ENCODE data around the gene ITSN1.

The ITSN1 gene

DNA sequence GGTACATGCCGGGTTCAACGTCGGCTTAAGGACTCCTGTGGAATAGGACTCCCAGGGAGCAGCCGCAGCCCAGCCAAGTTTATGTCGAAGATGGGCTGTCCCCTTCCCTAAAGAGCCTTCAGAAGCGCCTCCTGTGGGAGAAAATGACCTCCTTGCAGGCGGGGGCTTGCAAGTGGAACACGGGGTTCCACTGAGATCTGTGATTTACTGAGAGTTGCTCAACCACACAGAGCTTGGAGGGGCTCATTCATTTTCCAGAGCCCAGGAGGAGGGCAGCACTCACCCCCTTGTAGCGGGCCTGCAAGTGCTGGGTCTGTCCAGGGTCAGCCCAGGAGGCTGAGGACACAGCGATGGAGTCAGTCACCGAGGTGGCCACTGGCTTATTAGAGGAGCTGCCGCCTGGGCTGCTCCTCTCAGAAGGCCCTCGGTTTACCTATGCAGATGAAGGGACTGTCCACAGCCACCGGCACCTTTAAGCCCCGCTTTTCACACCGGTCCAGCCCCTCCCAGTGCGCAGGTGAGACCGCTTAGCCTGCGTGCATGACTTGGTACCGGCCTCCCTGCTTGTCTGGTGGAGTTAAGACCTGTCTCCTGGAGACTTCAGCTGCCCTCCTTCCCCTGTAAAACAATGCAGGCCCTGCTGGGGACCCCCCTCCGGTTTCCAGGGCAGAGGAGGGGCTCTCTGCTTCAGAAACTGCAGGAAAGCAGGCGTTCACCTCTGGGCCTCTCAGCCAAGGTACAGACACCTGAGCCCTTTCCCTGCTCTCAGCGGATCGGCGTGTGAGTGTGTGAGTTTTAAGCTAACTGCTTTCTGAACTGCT, 215.8 kb downstream of the ITSN1 start:
- Histone ChIP-seq H2BK5ac (ENCODE audit: low read depth, low read length, poor library complexity) (no peak overlapping the region), H3K9ac (ENCODE audit: low read length) (no peak overlapping the region), H2AK5ac (ENCODE audit: low read length) (no peak overlapping the region), H3K18ac (ENCODE audit: low read length) (no peak overlapping the region), H2BK12ac (ENCODE audit: low read length) (no peak overlapping the region), H4K91ac (ENCODE audit: low read depth, low read length) (no peak overlapping the region), H3K27me3 (ENCODE audit: insufficient read depth, low read length) (no peaks in the 10 kb centered on the region), H3K4me1 (ENCODE audit: control insufficient read depth in 1 of 2, insufficient read depth in 2 of 2, low read length in 2 of 2) (peaks cover 2 to 7% of the 10 kb centered on the region in 2 experiments), H3K36me3 (ENCODE audit: control insufficient read depth in 1 of 2, insufficient read depth in 2 of 2, low read length in 2 of 2) (no peaks in the 10 kb centered on the region), H2AFZ (ENCODE audit: insufficient read depth, low read length, poor library complexity) (no peak overlapping the region), H3K14ac (ENCODE audit: low read length) (no peak overlapping the region), H3K4me3 (ENCODE audit: low read depth, low read length) (no peak overlapping the region), H3K79me2 (ENCODE audit: control insufficient read depth, insufficient read depth, low read length, poor library complexity) (no peaks in the 10 kb centered on the region), H3K4me2 (ENCODE audit: low read length) (no peak overlapping the region), H3K27ac (ENCODE audit: low read depth, low read length) (no peak overlapping the region), H4K12ac (ENCODE audit: low read depth, low read length) (no peak overlapping the region), H3K4ac (ENCODE audit: low read depth, low read length) (no peak overlapping the region), H4K8ac (ENCODE audit: low read depth, low read length) (no peak overlapping the region), H3K9me3 (ENCODE audit: insufficient read depth, low read depth, low read length) (peaks cover 3% of the 10 kb centered on the region), H3K79me1 (ENCODE audit: low read length) (no peaks in the 10 kb centered on the region), H2BK120ac (ENCODE audit: insufficient read depth, low read length, poor library complexity) (no peak overlapping the region), H3K23ac (ENCODE audit: low read length) (no peak overlapping the region)
- no peak for DNase-seq
- no CpG with 5 or more reads among the region's 25 CpGs for WGBS (ENCODE audit: extremely low coverage, insufficient coverage, insufficient read length)

DNA sequence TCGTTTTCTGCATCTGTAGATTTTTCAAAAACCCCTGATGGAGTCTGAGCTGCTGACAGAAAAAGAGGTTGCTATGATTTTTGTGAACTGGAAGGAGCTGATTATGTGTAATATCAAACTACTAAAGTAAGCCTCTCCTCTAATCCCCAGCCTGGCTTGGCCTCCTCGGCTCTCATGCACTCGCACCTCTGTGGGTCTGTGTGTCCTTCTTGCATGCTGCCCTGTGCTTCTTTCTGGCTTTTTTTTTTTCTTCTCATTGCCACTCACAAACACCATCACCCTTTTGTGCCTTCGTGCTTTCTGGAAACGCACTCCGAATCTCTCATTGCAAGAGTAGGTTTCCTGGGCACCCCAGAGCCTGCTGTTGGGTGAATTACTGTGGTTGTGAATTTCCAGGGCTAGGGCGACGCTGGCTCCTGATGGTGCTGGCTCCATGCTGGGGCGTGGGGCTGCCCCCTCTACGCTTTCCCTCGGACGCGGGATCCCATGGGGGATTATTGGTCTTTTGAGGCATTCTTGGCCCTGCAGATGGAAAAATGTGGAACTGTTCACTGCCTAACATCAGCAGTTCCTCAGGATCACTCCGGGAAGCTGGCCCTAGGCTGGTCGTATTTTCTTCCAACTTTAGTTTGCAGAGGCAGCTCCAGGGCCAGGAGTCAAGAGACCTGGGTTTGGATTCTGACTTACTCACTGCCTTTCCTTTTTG, 216.5 kb downstream of the ITSN1 start:
- Histone ChIP-seq H2BK120ac (ENCODE audit: insufficient read depth, low read length, poor library complexity) (no peak overlapping the region), H3K27ac (ENCODE audit: low read depth, low read length) (no peak overlapping the region), H2AK5ac (ENCODE audit: low read length) (no peak overlapping the region), H3K4me1 (ENCODE audit: control insufficient read depth in 1 of 2, insufficient read depth in 2 of 2, low read length in 2 of 2) (peaks cover 2 to 7% of the 10 kb centered on the region in 2 experiments), H3K9ac (ENCODE audit: low read length) (no peak overlapping the region), H4K91ac (ENCODE audit: low read depth, low read length) (no peak overlapping the region), H3K9me3 (ENCODE audit: insufficient read depth, low read depth, low read length) (peaks cover 2% of the 10 kb centered on the region), H2AFZ (ENCODE audit: insufficient read depth, low read length, poor library complexity) (no peak overlapping the region), H2BK12ac (ENCODE audit: low read length) (no peak overlapping the region), H3K36me3 (ENCODE audit: control insufficient read depth in 1 of 2, insufficient read depth in 2 of 2, low read length in 2 of 2) (no peaks in the 10 kb centered on the region), H3K4me2 (ENCODE audit: low read length) (no peak overlapping the region), H4K12ac (ENCODE audit: low read depth, low read length) (no peak overlapping the region), H3K18ac (ENCODE audit: low read length) (no peak overlapping the region), H3K4me3 (ENCODE audit: low read depth, low read length) (no peak overlapping the region), H3K79me1 (ENCODE audit: low read length) (no peaks in the 10 kb centered on the region), H3K79me2 (ENCODE audit: control insufficient read depth, insufficient read depth, low read length, poor library complexity) (no peaks in the 10 kb centered on the region), H4K8ac (ENCODE audit: low read depth, low read length) (no peak overlapping the region), H3K23ac (ENCODE audit: low read length) (no peak overlapping the region), H3K4ac (ENCODE audit: low read depth, low read length) (no peak overlapping the region), H3K14ac (ENCODE audit: low read length) (no peak overlapping the region), H2BK5ac (ENCODE audit: low read depth, low read length, poor library complexity) (no peak overlapping the region), H3K27me3 (ENCODE audit: insufficient read depth, low read length) (no peaks in the 10 kb centered on the region)
- no CpG with 5 or more reads among the region's 15 CpGs for WGBS (ENCODE audit: extremely low coverage, insufficient coverage, insufficient read length)
- no peak for DNase-seq

DNA sequence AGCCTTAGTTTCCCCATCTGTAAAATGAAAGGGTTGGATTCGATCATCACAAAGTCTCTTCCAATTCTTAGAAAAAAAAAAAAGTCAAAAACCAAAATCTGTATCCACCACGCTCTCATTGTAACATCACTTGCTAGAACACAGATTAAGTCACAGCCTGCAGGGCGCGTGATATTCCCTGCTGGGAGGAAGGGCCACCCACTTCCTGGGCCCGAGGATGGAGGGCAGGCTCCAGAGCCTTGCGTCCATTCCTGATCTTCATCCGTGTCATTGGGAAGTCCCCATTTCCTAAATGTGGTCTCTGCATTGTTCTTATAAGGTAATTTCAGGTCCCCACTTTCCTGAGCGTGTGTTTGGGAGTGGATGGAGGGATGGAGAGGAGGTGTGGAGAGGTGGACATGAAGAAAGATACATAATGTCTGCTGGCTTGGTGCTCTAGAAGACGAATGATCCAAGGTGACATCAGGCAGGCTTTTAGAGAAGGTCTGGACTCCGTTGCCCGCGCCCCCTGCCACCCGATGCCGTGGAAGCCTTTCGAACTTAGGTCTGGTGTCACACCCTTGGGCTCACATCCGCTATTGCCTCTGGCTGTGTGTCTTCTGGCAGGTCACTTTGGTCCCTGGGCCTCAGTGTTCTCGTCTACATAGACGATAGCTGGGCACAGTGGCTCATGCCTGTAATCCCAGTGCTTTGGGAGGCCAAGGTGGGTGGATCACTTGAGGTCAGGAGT, 217.2 kb downstream of the ITSN1 start:
- Histone ChIP-seq H3K4ac (ENCODE audit: low read depth, low read length) (no peak overlapping the region), H3K9me3 (ENCODE audit: insufficient read depth, low read depth, low read length) (peaks cover 2% of the 10 kb centered on the region), H2AFZ (ENCODE audit: insufficient read depth, low read length, poor library complexity) (no peak overlapping the region), H2BK5ac (ENCODE audit: low read depth, low read length, poor library complexity) (no peak overlapping the region), H3K23ac (ENCODE audit: low read length) (no peak overlapping the region), H3K4me1 (ENCODE audit: control insufficient read depth in 1 of 2, insufficient read depth in 2 of 2, low read length in 2 of 2) (peaks cover 0 to 3% of the 10 kb centered on the region in 2 experiments), H4K8ac (ENCODE audit: low read depth, low read length) (no peak overlapping the region), H3K27me3 (ENCODE audit: insufficient read depth, low read length) (no peaks in the 10 kb centered on the region), H3K4me3 (ENCODE audit: low read depth, low read length) (no peak overlapping the region), H3K9ac (ENCODE audit: low read length) (no peak overlapping the region), H3K36me3 (ENCODE audit: control insufficient read depth in 1 of 2, insufficient read depth in 2 of 2, low read length in 2 of 2) (no peaks in the 10 kb centered on the region), H4K12ac (ENCODE audit: low read depth, low read length) (no peak overlapping the region), H3K79me2 (ENCODE audit: control insufficient read depth, insufficient read depth, low read length, poor library complexity) (no peaks in the 10 kb centered on the region), H3K14ac (ENCODE audit: low read length) (no peak overlapping the region), H3K18ac (ENCODE audit: low read length) (no peak overlapping the region), H2BK120ac (ENCODE audit: insufficient read depth, low read length, poor library complexity) (no peak overlapping the region), H2AK5ac (ENCODE audit: low read length) (no peak overlapping the region), H3K79me1 (ENCODE audit: low read length) (no peaks in the 10 kb centered on the region), H4K91ac (ENCODE audit: low read depth, low read length) (no peak overlapping the region), H3K4me2 (ENCODE audit: low read length) (no peak overlapping the region), H3K27ac (ENCODE audit: low read depth, low read length) (no peak overlapping the region), H2BK12ac (ENCODE audit: low read length) (no peak overlapping the region)
- no CpG with 5 or more reads among the region's 18 CpGs for WGBS (ENCODE audit: extremely low coverage, insufficient coverage, insufficient read length)
- DNase-seq = no peak

DNA sequence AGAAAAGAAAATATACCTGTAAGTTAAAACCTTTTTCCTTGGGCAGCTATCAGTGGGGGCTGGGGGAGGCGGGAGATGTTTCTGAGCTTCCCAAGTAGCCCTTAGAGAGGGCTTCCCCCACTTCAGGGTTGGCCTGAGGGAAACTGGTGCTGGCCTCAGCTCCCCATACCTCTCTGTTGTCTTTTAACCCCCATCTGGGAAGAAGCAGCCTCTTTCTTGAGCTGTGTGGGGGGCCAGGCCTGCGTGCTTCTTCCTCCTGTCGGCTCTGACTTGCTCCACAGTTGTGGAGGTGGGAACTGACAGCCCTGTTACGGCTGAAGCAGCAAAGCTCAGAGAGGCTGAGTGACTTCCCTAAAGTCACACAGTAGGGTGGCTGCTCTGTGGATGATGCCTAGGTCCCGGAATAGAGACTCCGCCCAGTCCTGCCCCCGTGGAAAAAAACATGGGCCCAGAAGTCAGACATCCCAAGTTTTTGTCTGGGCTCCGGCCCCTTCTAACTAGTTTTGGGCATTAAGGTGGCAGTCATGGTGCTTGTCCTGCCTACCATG, 218.1 kb downstream of the ITSN1 start:
- H3K79me1 ChIP-seq (ENCODE audit: low read length) = no peaks in the 10 kb centered on the region
- H2AFZ ChIP-seq (ENCODE audit: insufficient read depth, low read length, poor library complexity) = no peak overlapping the region
- no peak overlapping the region for H2BK120ac ChIP-seq (ENCODE audit: insufficient read depth, low read length, poor library complexity)
- H3K4ac ChIP-seq (ENCODE audit: low read depth, low read length) = no peak overlapping the region
- H2BK12ac ChIP-seq (ENCODE audit: low read length) = no peak overlapping the region
- H3K4me3 ChIP-seq (ENCODE audit: low read depth, low read length) = no peak overlapping the region
- no peak overlapping the region for H2BK5ac ChIP-seq (ENCODE audit: low read depth, low read length, poor library complexity)
- H3K4me2 ChIP-seq (ENCODE audit: low read length) = no peak overlapping the region
- H3K9ac ChIP-seq (ENCODE audit: low read length) = no peak overlapping the region
- no peak overlapping the region for H2AK5ac ChIP-seq (ENCODE audit: low read length)
- no peak overlapping the region for H4K8ac ChIP-seq (ENCODE audit: low read depth, low read length)
- H4K12ac ChIP-seq (ENCODE audit: low read depth, low read length) = no peak overlapping the region
- H3K9me3 ChIP-seq (ENCODE audit: insufficient read depth, low read depth, low read length) = peaks cover 3% of the 10 kb centered on the region
- DNase-seq = no peak
- H3K23ac ChIP-seq (ENCODE audit: low read length) = no peak overlapping the region
- H3K36me3 ChIP-seq (ENCODE audit: control insufficient read depth in 1 of 2, insufficient read depth in 2 of 2, low read length in 2 of 2) = no peaks in the 10 kb centered on the region
- no CpG with 5 or more reads among the region's 8 CpGs for WGBS (ENCODE audit: extremely low coverage, insufficient coverage, insufficient read length)
- no peak overlapping the region for H3K18ac ChIP-seq (ENCODE audit: low read length)
- no peaks in the 10 kb centered on the region for H3K4me1 ChIP-seq (ENCODE audit: control insufficient read depth in 1 of 2, insufficient read depth in 2 of 2, low read length in 2 of 2)
- no peak overlapping the region for H3K14ac ChIP-seq (ENCODE audit: low read length)
- H3K27me3 ChIP-seq (ENCODE audit: insufficient read depth, low read length) = no peaks in the 10 kb centered on the region
- no peak overlapping the region for H4K91ac ChIP-seq (ENCODE audit: low read depth, low read length)
- H3K27ac ChIP-seq (ENCODE audit: low read depth, low read length) = no peak overlapping the region
- no peaks in the 10 kb centered on the region for H3K79me2 ChIP-seq (ENCODE audit: control insufficient read depth, insufficient read depth, low read length, poor library complexity)
